Measurements from ENCODE around the gene FOXP1. TPM values are rescaled to one million over a fixed set of nuclear protein-coding genes. Genes with fewer than 3 reads are reported as not detected.

The FOXP1 gene
- total and polyA plus RNA-seq, 2 donors (not counting 1 experiment from before 2014, with no cell fraction given) = 70.3 to 101 TPM

- Histone ChIP-seq H3K4me3 (replicated peaks in 1 of 4; ENCODE audit: control extremely low read depth in 1 of 4, insufficient read depth in 1 of 4, low read depth in 3 of 4, low read length in 4 of 4) (no peak overlapping the region), H3K4me2 (ENCODE audit: extremely low read depth, insufficient read depth, low read length) (no peak overlapping the region), H3K27me3 (ENCODE audit: control insufficient read depth, insufficient read depth, low read length) (no peaks in the 10 kb centered on the region), H3K27ac (ENCODE audit: insufficient read depth, low read length) (peak overlapping the region; percentile 83), H4K20me1 (ENCODE audit: control insufficient read depth, extremely low read depth, insufficient read depth, low read length) (no peaks in the 10 kb centered on the region), H3K9ac (ENCODE audit: insufficient read depth, low read length) (no peak overlapping the region), H3K79me2 (ENCODE audit: control insufficient read depth, insufficient read depth, low read length) (peaks cover 29% of the 10 kb centered on the region), H3K4me1 (ENCODE audit: control insufficient read depth, extremely low read depth, insufficient read depth, low read length) (peaks cover 27% of the 10 kb centered on the region), H2AFZ (ENCODE audit: low read length) (no peak overlapping the region), H3K9me3 (ENCODE audit: control insufficient read depth, insufficient read depth, low read depth, low read length) (no peaks in the 10 kb centered on the region), H3K36me3 (ENCODE audit: control insufficient read depth, insufficient read depth, low read length) (peaks cover 6% of the 10 kb centered on the region)
- TF ChIP-seq CTCF (conservative IDR thresholded peaks at IDR 0.05 in 1 of 2, IDR thresholded peaks at IDR 0.05 in 1 of 2; ENCODE audit: low read depth in 1 of 2, low read length in 2 of 2) (no peak), EZH2 (IDR thresholded peaks at IDR 0.05; ENCODE audit: low read length, missing control alignments) (no peak)
- DNase-seq (ENCODE audit: low read depth in 2 of 2) = no peak
These were observed 601.2 kb downstream of the FOXP1 start for GRCh38 chr3:70982284-70982683.

DNA sequence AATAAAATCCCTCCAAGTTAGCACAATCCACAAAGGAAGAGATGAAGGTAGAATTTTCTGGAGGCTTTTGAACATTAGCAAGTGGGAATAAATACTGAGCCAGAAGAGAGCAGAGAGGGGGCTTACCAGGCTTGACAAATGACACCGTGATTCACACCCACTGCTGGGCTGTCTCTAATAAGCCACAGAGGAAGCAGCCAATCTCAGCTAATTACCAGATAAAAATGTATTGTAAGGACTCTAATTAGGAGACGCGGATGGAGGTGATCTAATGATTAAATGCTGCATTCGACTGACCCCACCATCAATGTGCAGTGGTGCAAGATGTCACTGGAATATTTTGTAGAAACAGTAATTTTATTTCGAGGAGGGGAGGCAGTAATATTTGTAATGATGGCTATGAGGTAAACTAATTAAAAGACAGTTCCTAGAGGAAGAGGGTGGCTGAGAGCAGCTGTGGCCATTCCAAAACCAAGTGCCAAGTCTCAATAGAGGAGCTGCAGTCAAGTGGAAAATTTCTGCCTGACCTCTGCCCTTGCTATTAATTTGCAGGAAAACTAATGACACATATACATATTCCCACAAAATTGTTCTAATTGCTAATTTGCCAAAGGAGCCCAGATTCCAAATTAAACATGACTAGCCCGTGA, 602.2 kb downstream of the FOXP1 start:
- no peak overlapping the region for H3K4me3 ChIP-seq (replicated peaks in 1 of 4; ENCODE audit: control extremely low read depth in 1 of 4, insufficient read depth in 1 of 4, low read depth in 3 of 4, low read length in 4 of 4)
- H4K20me1 ChIP-seq (ENCODE audit: control insufficient read depth, extremely low read depth, insufficient read depth, low read length) = no peaks in the 10 kb centered on the region
- no peaks in the 10 kb centered on the region for H3K9me3 ChIP-seq (ENCODE audit: control insufficient read depth, insufficient read depth, low read depth, low read length)
- peaks cover 27% of the 10 kb centered on the region for H3K4me1 ChIP-seq (ENCODE audit: control insufficient read depth, extremely low read depth, insufficient read depth, low read length)
- H3K27ac ChIP-seq (ENCODE audit: insufficient read depth, low read length) = no peak overlapping the region
- DNase-seq (ENCODE audit: low read depth in 2 of 2) = no peak
- no peak overlapping the region for H2AFZ ChIP-seq (ENCODE audit: low read length)
- H3K9ac ChIP-seq (ENCODE audit: insufficient read depth, low read length) = no peak overlapping the region
- peaks cover 10% of the 10 kb centered on the region for H3K36me3 ChIP-seq (ENCODE audit: control insufficient read depth, insufficient read depth, low read length)
- no peaks in the 10 kb centered on the region for H3K27me3 ChIP-seq (ENCODE audit: control insufficient read depth, insufficient read depth, low read length)
- no peak for TF ChIP-seq CTCF (conservative IDR thresholded peaks at IDR 0.05 in 1 of 2, IDR thresholded peaks at IDR 0.05 in 1 of 2; ENCODE audit: low read depth in 1 of 2, low read length in 2 of 2)
- no peak for TF ChIP-seq EZH2 (IDR thresholded peaks at IDR 0.05; ENCODE audit: low read length, missing control alignments)
- no peak overlapping the region for H3K4me2 ChIP-seq (ENCODE audit: extremely low read depth, insufficient read depth, low read length)
- peaks cover 28% of the 10 kb centered on the region for H3K79me2 ChIP-seq (ENCODE audit: control insufficient read depth, insufficient read depth, low read length)

- Histone ChIP-seq H3K4me2 (ENCODE audit: extremely low read depth, insufficient read depth, low read length) (no peak overlapping the region), H3K27me3 (ENCODE audit: control insufficient read depth, insufficient read depth, low read length) (no peaks in the 10 kb centered on the region), H2AFZ (ENCODE audit: low read length) (no peak overlapping the region), H3K4me3 (replicated peaks in 1 of 4; ENCODE audit: control extremely low read depth in 1 of 4, insufficient read depth in 1 of 4, low read depth in 3 of 4, low read length in 4 of 4) (no peak overlapping the region), H3K4me1 (ENCODE audit: control insufficient read depth, extremely low read depth, insufficient read depth, low read length) (peaks cover 27% of the 10 kb centered on the region), H3K79me2 (ENCODE audit: control insufficient read depth, insufficient read depth, low read length) (peaks cover 26% of the 10 kb centered on the region), H4K20me1 (ENCODE audit: control insufficient read depth, extremely low read depth, insufficient read depth, low read length) (no peaks in the 10 kb centered on the region), H3K9ac (ENCODE audit: insufficient read depth, low read length) (no peak overlapping the region), H3K9me3 (ENCODE audit: control insufficient read depth, insufficient read depth, low read depth, low read length) (no peaks in the 10 kb centered on the region), H3K27ac (ENCODE audit: insufficient read depth, low read length) (peak overlapping the region; percentile 1), H3K36me3 (ENCODE audit: control insufficient read depth, insufficient read depth, low read length) (peaks cover 11% of the 10 kb centered on the region)
- peak; percentile 50 to 83 for DNase-seq (ENCODE audit: low read depth in 2 of 2)
- TF ChIP-seq CTCF (conservative IDR thresholded peaks at IDR 0.05 in 1 of 2, IDR thresholded peaks at IDR 0.05 in 1 of 2; ENCODE audit: low read depth in 1 of 2, low read length in 2 of 2) (no peak), EZH2 (IDR thresholded peaks at IDR 0.05; ENCODE audit: low read length, missing control alignments) (no peak)
These were observed 602.8 kb downstream of the FOXP1 start for GRCh38 chr3:70980646-70981170.

Data from fibroblast of lung (primary cell).